Keratinocyte (primary cell): Measurements from ENCODE around the gene RNF157. TPM values are rescaled to one million over a fixed set of nuclear protein-coding genes. Genes with fewer than 3 reads are reported as not detected.

ENCODE experiments used
- DNase-seq: peaks from one replicate; pipeline ENCODE4 v3.0.0-alpha.2; 2011; ENCODE audit warnings: low read depth, missing footprints, low spot score
- FAIRE-seq: peaks from 2 replicates; lab custom pipeline; 2011; peaks lifted over from hg19 to GRCh38; lab: Jason Lieb, UNC
- H2AFZ ChIP-seq: 2 replicates; pipeline ENCODE4 v1.6.0; 2012; ENCODE audit warnings: low read length, control low read depth, inconsistent platforms; ENCODE audit not compliant: control insufficient read depth
- H3K27ac ChIP-seq: 2 replicates; pipeline ENCODE4 v1.5.1; 2011; ENCODE audit warnings: low read length; ENCODE audit not compliant: control insufficient read depth, insufficient read depth
- H3K27me3 ChIP-seq: 3 replicates; pipeline ENCODE4 v1.6.0; 2011; ENCODE audit warnings: low read length; ENCODE audit not compliant: control insufficient read depth, insufficient read depth; ENCODE audit errors: extremely low read depth
- H3K36me3 ChIP-seq, 2 experiments: 2 replicates in 1 of 2; 3 replicates in 1 of 2; pipeline ENCODE4 v1.5.1; 2011; ENCODE audit warnings: low read length in 2 of 2, mild to moderate bottlenecking in 1 of 2; ENCODE audit not compliant: control insufficient read depth in 2 of 2, insufficient read depth in 2 of 2; ENCODE audit errors: extremely low read depth in 1 of 2
- H3K4me1 ChIP-seq: 3 replicates; pipeline ENCODE4 v1.5.1; 2011; ENCODE audit warnings: low read length; ENCODE audit not compliant: control insufficient read depth, insufficient read depth; ENCODE audit errors: extremely low read depth
- H3K4me2 ChIP-seq: 3 replicates; pipeline ENCODE4 v1.6.0; 2011; ENCODE audit warnings: low read depth, low read length; ENCODE audit not compliant: control insufficient read depth, insufficient read depth; ENCODE audit errors: extremely low read depth
- H3K4me3 ChIP-seq, 3 experiments: fragments of 200-600 bp in 1 of 3; sonication (generic) in 1 of 3; 2 replicates in 2 of 3; 3 replicates in 1 of 3; pipeline ENCODE4 v1.5.1; 2011 to 2016; ENCODE audit warnings: low read length in 3 of 3, mild to moderate bottlenecking in 3 of 3, control low read depth in 2 of 3, inconsistent platforms in 1 of 3, low read depth in 1 of 3, mixed read lengths in 1 of 3, mixed run types in 1 of 3, moderate library complexity in 1 of 3; ENCODE audit not compliant: control insufficient read depth in 2 of 3, insufficient read depth in 2 of 3; ENCODE audit errors: extremely low read depth in 1 of 3
- H3K79me2 ChIP-seq: 2 replicates; pipeline ENCODE4 v1.6.0; 2012; ENCODE audit warnings: low read length; ENCODE audit not compliant: control insufficient read depth, insufficient read depth
- H3K9ac ChIP-seq: 3 replicates; pipeline ENCODE4 v1.6.0; 2011; ENCODE audit warnings: low read length; ENCODE audit not compliant: control insufficient read depth, insufficient read depth; ENCODE audit errors: extremely low read depth
- H3K9me1 ChIP-seq: 3 replicates; pipeline ENCODE4 v1.6.0; 2011; ENCODE audit warnings: low read length; ENCODE audit not compliant: control insufficient read depth, insufficient read depth; ENCODE audit errors: extremely low read depth
- H3K9me3 ChIP-seq: 2 replicates; pipeline ENCODE4 v1.5.1; 2012; ENCODE audit warnings: low read depth, low read length; ENCODE audit not compliant: control insufficient read depth
- H4K20me1 ChIP-seq: 3 replicates; pipeline ENCODE4 v1.6.0; 2011; ENCODE audit warnings: low read length; ENCODE audit not compliant: control insufficient read depth, insufficient read depth; ENCODE audit errors: extremely low read depth
- CTCF ChIP-seq, 3 experiments: IDR thresholded peaks in 1 of 3; conservative IDR thresholded peaks in 1 of 3; optimal IDR thresholded peaks in 1 of 3; 2 replicates in 2 of 3; 3 replicates in 1 of 3; pipeline versions ENCODE3 to v1.5.1; 2011; ENCODE audit warnings: low read length in 3 of 3, mild to moderate bottlenecking in 3 of 3, moderate library complexity in 2 of 3, control low read depth in 1 of 3, inconsistent platforms in 1 of 3; ENCODE audit not compliant: insufficient read depth in 2 of 3; ENCODE audit errors: extremely low read depth in 1 of 3
- EZH2 ChIP-seq: IDR thresholded peaks from one replicate; pipeline ENCODE4 v1.6.1; 2012; ENCODE audit warnings: inconsistent platforms, mild to moderate bottlenecking, low read length, moderate library complexity
- dilution Hi-C: fragments of 300-500 bp; cut with MboI; formaldehyde crosslinking; loops from one replicate; pipeline ENCODE4 v1.7.0; 2020; ENCODE audit warnings: low sequenced_read_pairs; ENCODE audit not compliant: extremely low pct_ligation_motif_present
- polyA plus RNA-seq, 5 experiments: library from polyadenylated mRNA; depleted of rRNA in 3 of 5; stranded (reverse) in 3 of 5; stranded (forward) in 1 of 5; unstranded in 1 of 5; fragments of >200 nt; gene quantifications; 1 replicate in 1 of 5; 2 replicates in 3 of 5; 3 replicates in 1 of 5; pipeline versions ENCODE4 v1.2.1 to v1.2.3, GENCODE V29; 2011 to 2012; ENCODE audit warnings: missing spikeins in 2 of 5, low read depth in 1 of 5, low replicate concordance in 1 of 5

RNF157 gene
- polyA plus RNA-seq, 1 donor (not counting 4 experiments of a cell fraction or from before 2014, with no cell fraction given), result not detected

- Histone ChIP-seq H3K9me1 (no peaks in the 10 kb centered on the region), H3K9me3 (no peaks in the 10 kb centered on the region), H3K27ac (no peak overlapping the region), H4K20me1 (no peaks in the 10 kb centered on the region), H3K9ac (no peak overlapping the region), H3K36me3 (no peaks in the 10 kb centered on the region), H2AFZ (no peak overlapping the region), H3K4me3 (no peak overlapping the region), H3K27me3 (no peaks in the 10 kb centered on the region), H3K79me2 (no peaks in the 10 kb centered on the region), H3K4me1 (no peaks in the 10 kb centered on the region), H3K4me2 (no peak overlapping the region)
- dilution Hi-C loops, result no loop called here
- no peak for DNase-seq
- FAIRE-seq, result peak; percentile 9
- TF ChIP-seq EZH2, result no peak
- no peak for TF ChIP-seq CTCF (optimal IDR thresholded peaks at IDR 0.05 in 1 of 3, IDR thresholded peaks at IDR 0.05 in 1 of 3, conservative IDR thresholded peaks at IDR 0.05 in 1 of 3; ENCODE audit: extremely low read depth in 1 of 3, insufficient read depth in 2 of 3, low read length in 3 of 3)
Observed at GRCh38 chr17:76277300-76278267, 37.3 kb upstream of the RNF157 start.

GRCh38 chr17:76276461-76277299 is 36.4 kb upstream of the RNF157 start:
- Histone ChIP-seq H3K4me2 (no peak overlapping the region), H3K9me3 (no peaks in the 10 kb centered on the region), H3K4me3 (no peak overlapping the region), H3K27ac (no peak overlapping the region), H2AFZ (no peak overlapping the region), H3K9me1 (no peaks in the 10 kb centered on the region), H3K79me2 (no peaks in the 10 kb centered on the region), H3K4me1 (peaks cover 6% of the 10 kb centered on the region), H3K9ac (no peak overlapping the region), H3K36me3 (no peaks in the 10 kb centered on the region), H3K27me3 (no peaks in the 10 kb centered on the region), H4K20me1 (no peaks in the 10 kb centered on the region)
- dilution Hi-C loops, result no loop called here
- DNase-seq, result no peak
- no peak for FAIRE-seq
- TF ChIP-seq CTCF (optimal IDR thresholded peaks at IDR 0.05 in 1 of 3, IDR thresholded peaks at IDR 0.05 in 1 of 3, conservative IDR thresholded peaks at IDR 0.05 in 1 of 3; ENCODE audit: extremely low read depth in 1 of 3, insufficient read depth in 2 of 3, low read length in 3 of 3) (no peak), EZH2 (no peak)
